Endothelial cell (in vitro differentiated cells): ENCODE results near the gene HSPB9. TPM values are rescaled to one million over a fixed set of nuclear protein-coding genes. Genes with fewer than 3 reads are reported as not detected.

ENCODE experiments used
- DNase-seq: peaks from one replicate; pipeline ENCODE4 v3.0.0; 2021; ENCODE audit warnings: low spot score
- H3K27ac Mint-ChIP-seq: one replicate; pipeline ENCODE4 v1.8.0; 2021; ENCODE audit warnings: mixed read lengths, inconsistent platforms; ENCODE audit not compliant: unreplicated experiment
- H3K27me3 Mint-ChIP-seq: one replicate; pipeline ENCODE4 v1.8.0; 2021; ENCODE audit warnings: mild to moderate bottlenecking, moderate library complexity, mixed read lengths, inconsistent platforms; ENCODE audit not compliant: unreplicated experiment
- H3K36me3 Mint-ChIP-seq: one replicate; pipeline ENCODE4 v1.8.0; 2021; ENCODE audit warnings: mild to moderate bottlenecking, low read depth, mixed read lengths, inconsistent platforms; ENCODE audit not compliant: unreplicated experiment
- H3K4me1 Mint-ChIP-seq: one replicate; pipeline ENCODE4 v1.8.0; 2021; ENCODE audit warnings: mild to moderate bottlenecking, mixed read lengths, inconsistent platforms; ENCODE audit not compliant: unreplicated experiment
- H3K4me3 Mint-ChIP-seq: one replicate; pipeline ENCODE4 v1.8.0; 2021; ENCODE audit warnings: mild to moderate bottlenecking, mixed read lengths, inconsistent platforms; ENCODE audit not compliant: unreplicated experiment
- H3K9me3 Mint-ChIP-seq: one replicate; pipeline ENCODE4 v1.8.0; 2021; ENCODE audit warnings: mixed read lengths, inconsistent platforms; ENCODE audit not compliant: unreplicated experiment
- CTCF ChIP-seq: fragments of 200-600 bp; sonication (generic); IDR thresholded peaks from one replicate; pipeline ENCODE4 v1.5.0; 2021; ENCODE audit warnings: antibody characterized with exemption; ENCODE audit not compliant: unreplicated experiment
- total RNA-seq: library from RNA; stranded (reverse); fragmentation: NEBNext Ultra II Directional; extraction: Animal tissue kit (Norgen Biotek cat#: 25700); gene quantifications from one replicate; pipeline ENCODE4 v1.2.1, GENCODE V29; 2021; ENCODE audit not compliant: unreplicated experiment

HSPB9 gene
- total RNA-seq, 1 donor from 2014 or later: not detected

- no peaks in the 10 kb centered on the region for H3K36me3 Mint-ChIP-seq
- no peak for TF ChIP-seq CTCF
- H3K27me3 Mint-ChIP-seq: peaks cover 8% of the 10 kb centered on the region
- H3K9me3 Mint-ChIP-seq: no peaks in the 10 kb centered on the region
- H3K4me3 Mint-ChIP-seq: peak overlapping the region; percentile 10
- peaks cover 26% of the 10 kb centered on the region for H3K4me1 Mint-ChIP-seq
- no peak for DNase-seq
- H3K27ac Mint-ChIP-seq: peak overlapping the region; percentile 4
Observed at GRCh38 chr17:42094375-42095069, 28.1 kb upstream of the HSPB9 start.

GRCh38 chr17:42096360-42097111 is 26.1 kb upstream of the HSPB9 start:
- H3K4me1 Mint-ChIP-seq: peaks cover 23% of the 10 kb centered on the region
- no peak overlapping the region for H3K27ac Mint-ChIP-seq
- peaks cover 8% of the 10 kb centered on the region for H3K27me3 Mint-ChIP-seq
- H3K4me3 Mint-ChIP-seq: no peak overlapping the region
- DNase-seq: no peak
- no peak for TF ChIP-seq CTCF
- no peaks in the 10 kb centered on the region for H3K36me3 Mint-ChIP-seq
- H3K9me3 Mint-ChIP-seq: no peaks in the 10 kb centered on the region

GRCh38 chr17:42097691-42098631 is 24.6 kb upstream of the HSPB9 start, which contains the start of gene ZNF385C:
ZNF385C (minus strand) TSS chr17:42098473; CDS start chr17:42063056, 35,417 bp downstream.
- Mint-ChIP-seq H3K36me3 (no peaks in the 10 kb centered on the region), H3K27ac (no peak within 1 kb of the TSS), H3K4me1 (peaks cover 14% of the 10 kb centered on the region), H3K4me3 (no peak within 1 kb of the TSS), H3K27me3 (peaks cover 8% of the 10 kb centered on the region), H3K9me3 (no peaks in the 10 kb centered on the region)
- no peak for TF ChIP-seq CTCF
- DNase-seq: peak; percentile 27

GRCh38 chr17:42098730-42099399 is 23.7 kb upstream of the HSPB9 start:
- no peak for DNase-seq
- TF ChIP-seq CTCF: no peak
- no peaks in the 10 kb centered on the region for H3K36me3 Mint-ChIP-seq
- no peak overlapping the region for H3K4me3 Mint-ChIP-seq
- H3K9me3 Mint-ChIP-seq: no peaks in the 10 kb centered on the region
- peaks cover 14% of the 10 kb centered on the region for H3K4me1 Mint-ChIP-seq
- H3K27ac Mint-ChIP-seq: no peak overlapping the region
- H3K27me3 Mint-ChIP-seq: peaks cover 8% of the 10 kb centered on the region
